GM08714 (cell line): ENCODE results near the gene SUGCT.

ENCODE experiments used
- H3K4me3 ChIP-seq: fragments of 200-500 bp; sonication (Bioruptor generic); 2 replicates; pipeline ENCODE4 v1.5.1; 2014; ENCODE audit warnings: mild to moderate bottlenecking, low read length, inconsistent platforms
- ZNF274 ChIP-seq: IDR thresholded peaks from 2 replicates; pipeline ENCODE4 v1.6.1; 2012; ENCODE audit warnings: mild to moderate bottlenecking, low read depth, low read length

SUGCT gene

DNA sequence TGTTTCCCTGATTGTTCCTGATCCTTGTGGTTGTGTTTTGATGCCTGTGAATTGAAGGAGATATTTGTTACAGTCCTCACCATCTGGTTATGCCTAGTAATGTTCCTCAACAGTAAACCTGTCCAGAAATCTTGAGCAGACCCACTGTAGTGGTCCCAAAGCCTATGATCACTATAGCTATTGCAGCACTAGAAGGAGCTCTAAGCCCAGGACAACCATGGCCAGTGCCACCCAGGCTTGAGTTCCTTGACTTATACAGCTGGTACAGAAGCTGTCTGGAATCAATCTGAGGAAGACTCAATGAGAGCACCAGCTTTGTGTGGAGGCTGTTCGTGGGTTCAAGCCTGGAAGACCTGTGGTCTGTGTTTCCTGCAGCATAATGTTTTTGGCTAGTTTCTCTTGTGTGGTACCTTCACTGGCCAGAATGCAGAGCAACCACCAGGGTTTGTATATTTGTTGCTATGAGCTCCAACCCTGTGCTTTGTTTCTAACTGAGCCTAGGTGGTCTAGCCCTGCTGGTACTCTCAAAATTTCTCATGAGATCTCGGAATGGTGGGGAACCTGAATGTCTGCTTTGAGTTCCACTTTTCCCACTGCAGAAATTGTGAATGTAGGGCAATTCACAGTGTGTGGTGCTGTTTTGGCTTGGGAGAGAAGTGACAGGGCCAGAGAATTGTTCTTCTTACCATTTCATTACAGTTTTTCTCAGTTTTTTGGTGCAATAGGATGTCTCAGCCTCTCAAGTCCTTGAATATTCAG is 355.2 kb downstream of the SUGCT start:
- no peak overlapping the region for H3K4me3 ChIP-seq
- no peak for TF ChIP-seq ZNF274

GRCh38 chr7:40490603-40490924 is 355.8 kb downstream of the SUGCT start:
- no peak overlapping the region for H3K4me3 ChIP-seq
- no peak for TF ChIP-seq ZNF274

DNA sequence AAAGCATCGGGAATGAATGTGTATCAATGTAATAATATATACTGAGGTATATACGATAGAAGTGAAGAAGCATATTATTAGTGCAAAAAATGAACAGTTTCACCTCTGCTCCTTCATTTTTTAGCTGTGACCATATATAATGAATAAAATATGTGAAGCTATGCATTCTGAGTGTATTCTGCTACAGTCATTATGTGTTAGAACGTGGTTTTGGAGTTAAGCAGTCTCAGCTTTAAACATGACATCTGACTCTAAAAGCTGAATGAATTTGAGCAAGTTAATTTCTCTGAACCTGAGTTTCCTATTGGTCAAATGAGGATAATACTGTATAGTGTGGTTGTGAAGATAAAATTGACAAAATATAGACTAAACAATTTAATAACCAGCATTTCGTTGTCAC is 358.1 kb downstream of the SUGCT start:
- no peak overlapping the region for H3K4me3 ChIP-seq
- no peak for TF ChIP-seq ZNF274

DNA sequence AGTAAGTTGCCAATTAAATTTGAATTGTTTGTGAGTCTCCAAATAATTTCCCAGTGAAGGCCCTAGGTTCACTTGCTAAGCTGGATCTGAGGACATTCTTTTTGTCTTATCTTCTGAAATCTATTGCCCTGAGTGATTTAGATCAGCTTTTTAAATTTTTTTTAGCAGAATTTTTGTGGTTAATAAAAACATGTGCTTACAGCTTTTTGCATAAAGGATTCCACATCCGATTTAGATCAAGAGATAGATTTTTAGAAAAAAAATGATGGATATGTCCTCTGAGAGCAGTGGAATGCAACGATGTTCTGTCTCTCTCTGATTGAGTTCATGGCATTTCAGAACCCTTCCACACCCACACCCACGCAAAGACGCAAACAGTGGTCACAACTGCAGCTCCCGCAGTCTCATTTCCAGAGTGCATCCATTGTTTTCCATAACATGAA is 358.8 kb downstream of the SUGCT start:
- no peak for TF ChIP-seq ZNF274
- no peak overlapping the region for H3K4me3 ChIP-seq

- no peak for TF ChIP-seq ZNF274
- H3K4me3 ChIP-seq, result no peak overlapping the region
These were observed 364.2 kb downstream of the SUGCT start for GRCh38 chr7:40498924-40499510.

GRCh38 chr7:40499718-40500117 is 364.9 kb downstream of the SUGCT start:
- no peak for TF ChIP-seq ZNF274
- no peak overlapping the region for H3K4me3 ChIP-seq

GRCh38 chr7:40500219-40500618 is 365.4 kb downstream of the SUGCT start:
- no peak overlapping the region for H3K4me3 ChIP-seq
- TF ChIP-seq ZNF274, result no peak

DNA sequence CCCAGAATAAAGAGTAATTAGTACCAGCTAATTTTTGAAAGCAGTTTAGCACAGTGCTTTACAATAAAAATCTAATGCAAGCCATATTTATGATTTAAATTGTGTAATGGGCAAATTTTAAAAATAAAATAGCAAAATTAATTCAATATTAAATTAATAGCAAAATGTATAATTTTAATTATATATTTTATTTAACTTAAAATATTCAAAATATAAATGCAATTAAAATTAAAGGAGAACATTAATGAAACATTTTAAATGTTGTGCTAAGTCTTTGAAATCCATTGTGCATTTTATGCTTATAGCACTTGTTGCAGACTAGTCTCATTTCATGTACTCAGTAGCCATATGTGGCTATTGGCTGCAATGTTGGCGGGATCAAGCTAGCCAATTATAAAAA is 367.6 kb downstream of the SUGCT start:
- no peak overlapping the region for H3K4me3 ChIP-seq
- TF ChIP-seq ZNF274, result no peak

GRCh38 chr7:40506158-40506557 is 371.4 kb downstream of the SUGCT start:
- no peak for TF ChIP-seq ZNF274
- H3K4me3 ChIP-seq, result no peak overlapping the region

- no peak for TF ChIP-seq ZNF274
- no peak overlapping the region for H3K4me3 ChIP-seq
These were observed 372.4 kb downstream of the SUGCT start for GRCh38 chr7:40507166-40507565.

DNA sequence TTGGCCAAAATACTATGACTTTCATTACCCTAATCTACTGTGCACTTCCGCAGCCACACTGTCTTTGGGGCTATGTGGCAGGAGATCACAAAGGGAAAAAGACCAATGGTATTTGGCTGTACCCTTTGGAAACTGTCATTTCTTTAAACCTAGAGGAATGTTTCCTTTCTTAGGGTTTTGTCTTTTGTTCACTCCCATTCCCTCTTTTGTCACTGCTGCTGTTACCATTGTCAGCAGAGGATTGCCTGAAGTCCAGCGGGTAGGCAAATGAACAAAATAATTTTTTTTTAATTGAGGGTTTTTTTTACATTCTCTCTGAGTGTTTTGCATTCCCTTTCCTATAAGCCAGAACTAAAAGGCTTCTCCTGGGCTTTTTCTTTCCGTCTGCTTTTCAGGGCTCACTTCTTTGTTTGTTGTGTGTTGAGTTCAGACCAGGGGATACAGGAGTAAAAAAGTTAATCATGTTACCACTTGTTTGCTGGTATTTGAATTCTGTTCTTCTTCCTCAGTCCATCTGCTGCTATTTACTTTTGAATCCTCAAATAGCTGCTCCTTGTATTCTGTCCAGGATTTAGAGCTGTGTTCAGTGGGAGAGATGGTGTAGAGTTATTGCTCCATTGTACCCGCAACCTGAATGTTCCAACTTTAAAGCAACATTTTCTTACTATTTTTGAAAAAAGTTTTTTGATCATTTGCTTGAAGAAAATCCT is 374.6 kb downstream of the SUGCT start:
- no peak for TF ChIP-seq ZNF274
- H3K4me3 ChIP-seq, result no peak overlapping the region

- H3K4me3 ChIP-seq, result no peak overlapping the region
- no peak for TF ChIP-seq ZNF274
These were observed 381.6 kb downstream of the SUGCT start for GRCh38 chr7:40516376-40516775.

DNA sequence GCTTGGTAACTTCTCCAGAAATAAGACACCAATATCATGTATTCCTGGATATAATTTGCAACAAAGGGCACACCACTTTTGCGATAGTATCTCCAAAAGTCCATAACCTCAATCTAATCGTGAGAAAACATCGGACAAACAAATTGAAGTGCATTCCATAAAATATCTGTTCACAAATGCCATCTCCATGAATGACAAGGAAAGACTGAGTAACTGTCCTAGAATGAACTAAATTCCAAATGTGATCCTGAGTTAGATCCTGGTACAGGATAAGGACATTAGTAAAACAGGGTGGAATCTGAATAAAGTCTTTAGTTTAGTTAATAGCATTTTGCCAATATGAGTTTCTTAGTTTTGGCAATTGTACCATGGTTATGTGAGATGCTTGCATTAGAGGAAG is 384.2 kb downstream of the SUGCT start:
- no peak overlapping the region for H3K4me3 ChIP-seq
- no peak for TF ChIP-seq ZNF274

DNA sequence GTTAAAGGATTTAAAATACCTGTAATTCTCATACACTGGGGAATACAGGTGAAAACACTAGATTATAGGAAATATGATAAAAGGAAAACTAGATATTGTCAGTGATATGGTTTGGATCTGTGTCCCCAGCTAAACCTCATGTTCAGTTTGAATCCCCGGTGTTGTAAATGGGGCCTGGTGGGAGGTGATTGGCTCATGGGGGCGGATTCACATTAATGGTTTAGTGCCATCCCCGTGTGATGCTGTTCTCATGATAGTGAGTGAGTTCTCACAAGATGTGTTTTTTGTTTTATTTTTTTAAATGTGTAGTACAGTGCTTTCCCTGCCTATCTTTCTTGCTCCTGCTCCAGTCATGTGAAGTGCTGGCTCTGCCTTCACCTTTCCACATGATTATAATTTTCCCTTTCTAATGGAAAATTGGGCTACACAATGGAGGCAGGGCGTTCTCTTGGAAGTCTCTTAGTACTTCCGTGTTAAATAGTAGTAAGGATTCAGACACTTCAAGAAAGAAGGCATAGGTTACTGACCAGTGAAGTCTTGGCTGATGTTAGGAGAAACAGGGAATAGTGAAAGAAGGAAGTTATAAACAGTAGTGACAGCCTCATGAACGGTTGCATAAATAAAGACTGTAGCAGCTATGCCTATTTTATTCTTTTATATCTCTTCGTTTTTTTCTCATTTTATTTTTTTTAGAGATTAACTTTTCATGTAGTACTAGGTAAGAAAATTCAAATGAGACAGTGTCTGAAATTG is 386.4 kb downstream of the SUGCT start:
- TF ChIP-seq ZNF274, result no peak
- no peak overlapping the region for H3K4me3 ChIP-seq
